ENCODE data around the gene IGSF5. TPM values are rescaled to one million over a fixed set of nuclear protein-coding genes. Genes with fewer than 3 reads are reported as not detected.

Gene IGSF5
- total RNA-seq, 3 donors from 2014 or later, result 0.32 to 0.98 (median 0.73) TPM

DNA sequence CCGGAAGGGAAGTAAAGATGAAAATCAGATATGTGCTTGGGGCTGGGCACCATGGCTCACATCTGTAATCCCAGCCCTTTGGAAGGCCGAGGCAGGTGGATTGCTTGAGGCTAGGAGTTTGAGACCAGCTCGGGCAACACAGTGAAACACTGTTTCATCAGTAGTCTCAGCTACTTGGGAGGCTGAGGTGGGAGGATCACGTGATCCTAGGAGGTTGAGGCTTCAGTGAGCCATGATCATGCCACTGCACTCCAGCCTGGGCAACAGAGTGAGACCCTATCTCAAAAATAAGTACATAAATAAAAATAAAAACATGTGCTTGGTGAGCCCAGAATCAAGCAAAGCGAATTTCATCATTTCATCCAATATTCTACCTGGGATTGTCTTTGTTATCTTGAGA is 98.9 kb downstream of the IGSF5 start:
- Histone ChIP-seq H3K4me1 (no peaks in the 10 kb centered on the region), H3K9me3 (no peaks in the 10 kb centered on the region), H3K36me3 (no peaks in the 10 kb centered on the region), H3K4me3 (no peak overlapping the region), H3K27ac (no peak overlapping the region), H3K27me3 (no peaks in the 10 kb centered on the region)
- no peak for DNase-seq (ENCODE audit: low spot score in 2 of 2)
- TF ChIP-seq POLR2A (IDR thresholded peaks at IDR 0.05) (no peak), POLR2AphosphoS5 (IDR thresholded peaks at IDR 0.05) (no peak)
- TF ChIP-seq, protein P1, sequence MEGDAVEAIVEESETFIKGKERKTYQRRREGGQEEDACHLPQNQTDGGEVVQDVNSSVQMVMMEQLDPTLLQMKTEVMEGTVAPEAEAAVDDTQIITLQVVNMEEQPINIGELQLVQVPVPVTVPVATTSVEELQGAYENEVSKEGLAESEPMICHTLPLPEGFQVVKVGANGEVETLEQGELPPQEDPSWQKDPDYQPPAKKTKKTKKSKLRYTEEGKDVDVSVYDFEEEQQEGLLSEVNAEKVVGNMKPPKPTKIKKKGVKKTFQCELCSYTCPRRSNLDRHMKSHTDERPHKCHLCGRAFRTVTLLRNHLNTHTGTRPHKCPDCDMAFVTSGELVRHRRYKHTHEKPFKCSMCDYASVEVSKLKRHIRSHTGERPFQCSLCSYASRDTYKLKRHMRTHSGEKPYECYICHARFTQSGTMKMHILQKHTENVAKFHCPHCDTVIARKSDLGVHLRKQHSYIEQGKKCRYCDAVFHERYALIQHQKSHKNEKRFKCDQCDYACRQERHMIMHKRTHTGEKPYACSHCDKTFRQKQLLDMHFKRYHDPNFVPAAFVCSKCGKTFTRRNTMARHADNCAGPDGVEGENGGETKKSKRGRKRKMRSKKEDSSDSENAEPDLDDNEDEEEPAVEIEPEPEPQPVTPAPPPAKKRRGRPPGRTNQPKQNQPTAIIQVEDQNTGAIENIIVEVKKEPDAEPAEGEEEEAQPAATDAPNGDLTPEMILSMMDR (IDR thresholded peaks at IDR 0.05), result no peak
- intact Hi-C loops (cut with DNase I; ENCODE audit: low total_unique reads), result no loop called here

DNA sequence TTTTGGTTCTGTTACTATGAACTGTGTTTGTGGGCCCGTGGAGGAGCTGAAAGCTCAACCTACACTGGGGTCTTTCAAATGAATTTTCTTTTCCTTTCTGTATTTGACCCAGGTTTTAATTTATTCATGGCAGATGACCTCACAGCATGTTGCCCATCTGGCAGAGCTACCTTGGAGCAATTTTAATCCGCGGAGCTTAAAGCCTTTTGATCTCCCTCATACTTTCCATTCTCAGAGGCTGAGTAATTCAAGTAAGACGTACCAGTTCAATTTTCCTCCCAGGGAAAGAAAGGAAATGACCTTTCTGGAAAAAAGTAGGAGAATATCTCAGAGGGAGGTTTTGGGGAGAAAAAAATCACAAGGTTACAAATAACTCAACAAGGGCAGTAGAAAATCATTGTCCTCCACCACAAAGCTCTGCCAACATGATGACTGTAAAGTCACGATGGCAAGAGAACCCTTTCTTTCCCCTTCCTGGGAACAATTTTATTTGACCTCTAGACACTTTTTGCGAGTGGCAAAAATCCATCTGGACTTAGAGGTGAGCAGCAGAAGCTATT is 100.7 kb downstream of the IGSF5 start:
- no peaks in the 10 kb centered on the region for H3K4me1 ChIP-seq
- H3K4me3 ChIP-seq, result no peak overlapping the region
- TF ChIP-seq POLR2AphosphoS5 (IDR thresholded peaks at IDR 0.05) (no peak), POLR2A (IDR thresholded peaks at IDR 0.05) (no peak)
- TF ChIP-seq, protein P1 (IDR thresholded peaks at IDR 0.05), result no peak
- DNase-seq (ENCODE audit: low spot score in 2 of 2), result no peak
- H3K9me3 ChIP-seq, result no peaks in the 10 kb centered on the region
- H3K36me3 ChIP-seq, result no peaks in the 10 kb centered on the region
- H3K27ac ChIP-seq, result no peak overlapping the region
- intact Hi-C loops (cut with DNase I; ENCODE audit: low total_unique reads), result no loop called here
- H3K27me3 ChIP-seq, result no peaks in the 10 kb centered on the region

DNA sequence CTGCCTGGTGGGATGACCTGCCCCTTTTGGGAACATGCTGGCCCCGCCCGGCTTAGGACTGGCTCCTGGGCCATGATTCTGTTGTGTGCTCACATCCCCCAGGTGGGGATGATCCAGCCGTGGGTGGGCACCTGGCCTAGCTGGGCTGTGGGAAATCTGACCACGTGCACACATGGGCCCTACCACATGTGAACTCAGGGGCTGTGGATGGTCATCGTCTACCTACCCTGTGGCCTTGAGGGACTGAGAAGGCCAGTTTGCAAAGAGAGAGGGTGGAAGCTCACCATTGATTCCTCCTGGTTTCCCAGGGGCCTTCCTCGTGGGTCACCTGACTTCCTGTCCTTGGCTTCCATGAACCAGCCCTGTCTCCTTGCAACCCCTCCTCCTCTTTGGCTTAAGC is 102.9 kb downstream of the IGSF5 start:
- H3K4me3 ChIP-seq, result no peak overlapping the region
- TF ChIP-seq, protein P1 (IDR thresholded peaks at IDR 0.05), result no peak
- H3K27ac ChIP-seq, result no peak overlapping the region
- no peaks in the 10 kb centered on the region for H3K9me3 ChIP-seq
- no peaks in the 10 kb centered on the region for H3K4me1 ChIP-seq
- no peaks in the 10 kb centered on the region for H3K27me3 ChIP-seq
- intact Hi-C loops (cut with DNase I; ENCODE audit: low total_unique reads), result no loop called here
- no peaks in the 10 kb centered on the region for H3K36me3 ChIP-seq
- no peak for DNase-seq (ENCODE audit: low spot score in 2 of 2)

DNA sequence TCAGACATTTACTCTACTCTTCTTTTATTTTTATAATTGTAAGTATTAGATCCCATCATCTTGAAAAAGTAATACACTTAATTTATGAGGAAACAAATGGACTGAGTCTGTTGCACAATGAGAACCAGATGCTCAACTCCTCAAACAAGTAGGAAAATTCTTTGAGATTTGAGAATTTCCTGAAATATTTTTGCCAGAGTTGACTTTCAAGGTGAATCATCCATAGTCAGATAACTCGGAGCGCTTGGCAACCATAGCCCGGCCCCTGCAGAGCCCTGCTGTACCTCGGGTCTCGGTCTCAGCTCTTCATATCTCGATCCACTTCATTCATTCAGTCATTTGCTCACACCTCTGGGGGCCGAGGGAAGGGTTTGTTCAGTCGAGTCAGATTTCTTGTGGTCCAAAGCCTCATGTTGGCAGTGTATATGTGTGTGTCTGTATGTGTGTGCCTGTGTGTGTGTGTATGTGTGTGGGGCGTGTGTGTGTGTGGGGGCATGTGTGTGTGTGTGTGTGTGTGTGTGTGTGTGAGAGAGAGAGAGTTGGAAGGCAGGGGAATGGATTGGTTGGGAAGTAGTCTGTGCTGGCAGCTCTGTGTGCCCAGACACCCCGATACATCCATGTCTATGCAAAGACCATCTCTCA is 104.2 kb downstream of the IGSF5 start:
- no peaks in the 10 kb centered on the region for H3K4me1 ChIP-seq
- no peaks in the 10 kb centered on the region for H3K27me3 ChIP-seq
- no peaks in the 10 kb centered on the region for H3K9me3 ChIP-seq
- H3K27ac ChIP-seq, result no peak overlapping the region
- intact Hi-C loops (cut with DNase I; ENCODE audit: low total_unique reads), result no loop called here
- H3K4me3 ChIP-seq, result no peak overlapping the region
- DNase-seq (ENCODE audit: low spot score in 2 of 2), result no peak
- no peaks in the 10 kb centered on the region for H3K36me3 ChIP-seq
- TF ChIP-seq POLR2AphosphoS5 (IDR thresholded peaks at IDR 0.05) (no peak), POLR2A (IDR thresholded peaks at IDR 0.05) (no peak)
- TF ChIP-seq, protein P1 (IDR thresholded peaks at IDR 0.05), result no peak

DNA sequence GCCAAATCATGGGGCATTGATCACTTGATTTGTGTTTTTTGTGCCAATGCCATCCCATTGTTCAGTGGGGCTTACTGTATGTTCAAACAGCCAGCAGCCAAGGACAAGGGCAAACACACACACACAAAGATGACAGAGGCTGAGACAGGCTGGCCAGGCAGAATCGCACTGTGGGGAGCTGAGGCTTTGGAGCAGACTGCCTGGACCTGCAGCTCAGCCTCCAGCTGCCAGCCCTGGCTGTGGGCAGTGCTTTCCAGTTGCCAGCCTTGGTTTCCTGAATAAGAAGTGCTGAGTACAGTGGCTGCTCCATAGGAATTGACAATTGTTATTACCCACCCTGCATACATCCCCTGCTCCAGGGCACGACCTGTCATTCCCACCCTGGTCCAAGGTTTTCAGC is 105.3 kb downstream of the IGSF5 start:
- H3K9me3 ChIP-seq, result no peaks in the 10 kb centered on the region
- intact Hi-C loops (cut with DNase I; ENCODE audit: low total_unique reads), result no loop called here
- DNase-seq (ENCODE audit: low spot score in 2 of 2), result no peak
- no peaks in the 10 kb centered on the region for H3K27me3 ChIP-seq
- no peak overlapping the region for H3K27ac ChIP-seq
- no peaks in the 10 kb centered on the region for H3K4me1 ChIP-seq
- no peak overlapping the region for H3K4me3 ChIP-seq
- TF ChIP-seq POLR2A (IDR thresholded peaks at IDR 0.05), result no peak
- no peak for TF ChIP-seq POLR2AphosphoS5 (IDR thresholded peaks at IDR 0.05)
- no peaks in the 10 kb centered on the region for H3K36me3 ChIP-seq
